ENCODE measurements around the gene ZFR2.
"Not testable (repeated sequence)": the region's sequence is repeated elsewhere in the genome, so short reads cannot be mapped to it uniquely, and the experiment has no call there.

- TF ChIP-seq CTCF (IDR thresholded peaks at IDR 0.05; ENCODE audit: low read depth, low read length); POLR2A (IDR thresholded peaks at IDR 0.05; ENCODE audit: extremely low read depth, insufficient read length): not testable (repeated sequence)
These were observed 52.7 kb downstream of the ZFR2 start for GRCh38 chr19:3816148-3816547.

Measured in NB4 (cell line).